DOHH2 (cell line): ENCODE data around the gene TSPO.

Source experiments
- CTCF ChIP-seq: fragments of 200-600 bp; sonication (generic); IDR thresholded peaks from one replicate; pipeline ENCODE4 v1.5.1; 2014; ENCODE audit warnings: antibody characterized with exemption, mild to moderate bottlenecking, low read depth, low read length; ENCODE audit not compliant: poor library complexity, severe bottlenecking
- EZH2phosphoT487 ChIP-seq: fragments of 200-600 bp; sonication (generic); IDR thresholded peaks from 2 replicates; pipeline ENCODE4 v1.6.1; 2017; ENCODE audit warnings: borderline replicate concordance, mild to moderate bottlenecking, antibody characterized with exemption, low read length, moderate library complexity, mixed read lengths

- TF ChIP-seq CTCF (no peak), EZH2phosphoT487 (no peak)
Observed at GRCh38 chr22:43109511-43109910, 41.8 kb upstream of the TSPO start.
